Amniotic stem cell (primary cell): ENCODE data around the gene SRSF8.
"Not testable (repeated sequence)": the region's sequence is repeated elsewhere in the genome, so short reads cannot be mapped to it uniquely, and the experiment has no call there.

Experiments used
- DNase-seq: peaks from one replicate; lab custom pipeline; 2025; lab: John Stamatoyannopoulos, UW

SRSF8 gene, protein sequence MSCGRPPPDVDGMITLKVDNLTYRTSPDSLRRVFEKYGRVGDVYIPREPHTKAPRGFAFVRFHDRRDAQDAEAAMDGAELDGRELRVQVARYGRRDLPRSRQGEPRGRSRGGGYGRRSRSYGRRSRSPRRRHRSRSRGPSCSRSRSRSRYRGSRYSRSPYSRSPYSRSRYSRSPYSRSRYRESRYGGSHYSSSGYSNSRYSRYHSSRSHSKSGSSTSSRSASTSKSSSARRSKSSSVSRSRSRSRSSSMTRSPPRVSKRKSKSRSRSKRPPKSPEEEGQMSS

DNA sequence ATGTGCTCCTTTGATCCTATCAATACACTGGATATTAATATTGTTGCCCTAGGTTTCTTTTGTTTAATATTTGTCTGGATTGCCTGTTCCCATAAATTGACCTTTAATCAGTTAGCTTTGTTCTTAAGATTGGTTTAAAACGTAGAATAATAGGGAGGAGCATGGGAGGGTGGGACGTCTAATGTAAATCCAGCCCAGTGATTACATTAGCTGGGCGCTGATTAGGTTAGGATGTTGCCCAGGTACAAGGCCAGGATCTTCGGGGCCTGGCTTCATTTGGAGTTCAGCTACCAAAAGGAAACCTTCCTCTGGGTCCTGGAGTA, at the start of gene SRSF8:
SRSF8 (plus strand) TSS at position 204 of the 323 bp plus-strand sequence. CDS start 308 bp downstream, outside the sequence.
- no peak for DNase-seq

DNA sequence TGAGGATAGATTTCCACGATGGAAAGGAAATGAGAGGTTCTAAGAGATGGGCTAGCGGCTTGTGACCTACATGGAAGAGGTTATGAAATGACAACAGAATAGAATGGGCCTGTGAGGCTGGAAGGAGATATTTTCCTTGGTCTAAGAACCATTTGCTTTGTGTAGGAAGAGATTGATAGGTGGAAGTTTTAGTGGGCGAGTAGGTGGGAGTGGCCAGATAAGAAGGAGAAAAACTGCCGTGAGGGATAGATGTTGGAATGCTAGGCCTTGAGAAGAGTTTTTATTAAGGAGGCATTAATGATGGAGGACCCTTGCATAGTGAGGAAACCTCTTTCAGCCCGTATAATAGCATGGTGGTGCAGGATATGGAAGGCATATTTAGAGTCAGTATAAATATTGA, 45.3 kb upstream of the SRSF8 start:
- DNase-seq = not testable (repeated sequence)

DNA sequence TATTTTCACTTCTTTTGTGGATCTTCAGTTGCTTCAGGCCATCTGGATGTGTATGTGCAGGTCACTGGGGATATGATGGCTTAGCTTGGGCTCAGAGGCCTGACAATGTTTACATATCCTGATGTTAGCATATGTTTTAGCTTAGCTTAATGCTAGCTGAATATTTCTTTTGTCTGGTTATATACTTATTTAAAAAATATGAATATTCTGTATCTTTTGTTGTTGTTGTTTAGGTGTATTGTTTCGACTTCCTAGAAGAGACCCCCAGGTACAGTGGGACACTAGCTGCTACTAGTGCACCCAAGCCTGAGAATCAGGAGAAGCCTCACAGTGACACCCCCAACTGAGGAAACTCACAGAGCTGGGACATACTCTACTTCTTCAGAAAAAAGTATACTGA, 41.8 kb upstream of the SRSF8 start, which contains the start of gene KDM4E:
KDM4E (plus strand) TSS at position 301 of the 400 bp plus-strand sequence. CDS start 300 bp downstream, outside the sequence.
- DNase-seq = no peak

DNA sequence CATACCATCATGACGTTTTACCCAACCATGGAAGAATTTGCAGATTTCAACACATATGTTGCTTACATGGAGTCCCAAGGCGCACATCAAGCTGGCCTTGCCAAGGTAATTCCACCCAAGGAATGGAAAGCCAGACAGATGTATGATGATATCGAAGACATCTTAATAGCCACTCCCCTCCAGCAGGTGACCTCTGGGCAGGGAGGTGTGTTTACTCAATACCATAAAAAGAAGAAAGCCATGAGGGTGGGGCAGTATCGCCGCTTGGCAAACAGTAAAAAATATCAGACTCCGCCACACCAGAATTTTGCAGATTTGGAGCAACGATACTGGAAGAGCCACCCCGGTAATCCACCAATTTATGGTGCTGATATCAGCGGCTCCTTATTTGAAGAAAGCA, 41.1 kb upstream of the SRSF8 start:
- DNase-seq = not testable (repeated sequence)

DNA sequence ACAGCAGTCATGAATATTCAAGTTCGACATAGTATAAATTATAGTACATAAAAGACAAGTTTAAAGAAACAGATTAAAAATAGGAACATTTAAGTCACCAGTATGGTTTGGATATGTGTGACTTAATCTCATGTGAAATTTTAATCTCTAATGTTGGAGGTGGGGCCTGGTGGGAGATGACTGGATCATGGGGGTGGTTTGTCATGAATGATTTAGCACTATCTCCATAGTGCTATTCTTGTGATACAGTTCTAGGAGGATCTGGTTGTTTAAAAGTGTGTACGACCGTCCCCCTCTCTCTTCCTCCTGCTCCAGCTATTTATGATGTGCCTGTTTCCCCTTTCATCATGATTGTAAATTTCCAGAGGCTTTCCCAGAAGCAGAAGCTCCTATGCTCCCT, 38.4 kb upstream of the SRSF8 start:
- no peak for DNase-seq

DNA sequence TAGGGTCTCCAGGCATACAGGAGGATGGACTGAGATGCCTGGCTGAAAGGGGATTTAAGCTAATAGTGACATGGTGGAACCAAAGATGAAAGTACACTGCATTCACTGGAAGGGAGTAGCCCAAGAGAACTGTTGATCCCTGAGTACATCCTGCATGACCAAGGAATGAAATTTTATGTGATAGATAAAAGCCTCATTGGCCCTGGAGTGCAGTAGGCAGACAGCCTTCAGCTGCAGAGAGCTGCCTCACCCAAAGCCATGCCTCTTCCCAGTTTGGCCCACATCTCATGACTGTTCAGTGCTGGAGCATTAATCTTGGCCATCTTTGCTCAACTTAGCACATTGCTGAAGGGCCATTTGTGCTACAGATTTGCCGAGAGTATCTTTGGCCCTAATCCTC, 33.7 kb upstream of the SRSF8 start:
- no peak for DNase-seq

DNA sequence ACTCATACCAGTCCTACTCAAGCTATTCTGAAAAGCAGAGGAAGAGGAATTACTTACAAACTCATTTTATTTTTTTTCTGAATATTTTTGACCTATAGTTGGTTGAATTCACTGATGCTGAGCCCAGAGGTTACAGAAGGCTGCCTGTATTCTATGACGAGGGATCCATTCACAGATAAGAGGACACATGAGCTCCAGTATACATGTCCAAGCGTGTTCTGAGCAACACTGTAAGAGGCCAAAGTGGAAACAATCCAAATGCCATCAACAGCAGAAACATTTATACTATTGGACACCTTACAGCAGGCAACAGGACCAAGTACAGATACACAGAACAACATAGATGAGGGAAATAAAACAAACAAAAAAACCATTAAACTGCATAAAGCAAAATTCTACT, 31.4 kb upstream of the SRSF8 start:
- no peak for DNase-seq

DNA sequence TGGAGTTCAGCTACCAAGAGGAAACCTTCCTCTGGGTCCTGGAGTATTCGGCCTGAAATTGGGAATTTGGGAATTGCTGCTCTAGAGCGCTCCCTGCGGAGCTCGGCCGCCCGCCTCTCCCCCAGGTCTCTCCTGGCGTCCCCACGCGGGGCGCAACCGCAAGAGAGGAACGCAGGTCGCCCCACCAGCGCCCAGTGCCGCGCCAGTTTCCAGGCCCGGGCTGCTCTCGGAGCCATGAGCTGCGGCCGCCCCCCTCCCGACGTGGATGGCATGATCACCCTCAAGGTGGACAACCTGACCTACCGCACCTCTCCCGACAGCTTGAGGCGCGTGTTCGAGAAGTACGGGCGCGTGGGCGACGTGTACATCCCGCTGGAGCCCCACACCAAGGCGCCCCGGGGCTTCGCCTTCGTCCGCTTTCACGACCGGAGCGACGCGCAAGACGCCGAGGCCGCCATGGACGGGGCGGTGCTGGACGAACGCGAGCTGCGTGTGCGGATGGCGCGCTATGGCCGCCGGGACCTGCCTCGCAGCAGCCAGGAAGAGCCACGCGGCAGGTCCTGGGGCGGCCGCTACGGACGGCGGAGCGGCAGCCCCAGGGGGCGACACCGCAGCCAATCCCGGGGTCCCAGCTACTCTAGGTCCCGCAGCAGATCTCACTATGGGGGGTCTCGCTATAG, 29.2 kb upstream of the SRSF8 start:
- DNase-seq = not testable (repeated sequence)

DNA sequence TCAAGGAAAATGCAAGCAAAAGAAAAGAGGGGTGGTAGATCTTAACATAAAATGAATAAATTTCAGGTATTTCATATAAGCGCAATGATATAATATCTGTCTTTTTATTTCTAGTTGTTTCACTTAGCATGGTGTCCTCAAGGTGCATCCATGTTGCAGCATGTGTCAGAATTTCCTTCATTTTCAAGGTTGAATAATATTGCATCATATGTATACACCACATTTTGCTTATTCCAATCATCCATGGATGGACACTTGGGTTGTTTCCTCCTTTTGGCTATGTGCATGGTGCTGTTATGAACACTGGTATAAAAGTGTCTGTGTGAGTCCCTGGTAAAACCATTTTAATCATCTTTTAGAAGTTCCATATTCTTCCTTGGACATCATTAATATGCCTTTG, 24.5 kb upstream of the SRSF8 start:
- no peak for DNase-seq

DNA sequence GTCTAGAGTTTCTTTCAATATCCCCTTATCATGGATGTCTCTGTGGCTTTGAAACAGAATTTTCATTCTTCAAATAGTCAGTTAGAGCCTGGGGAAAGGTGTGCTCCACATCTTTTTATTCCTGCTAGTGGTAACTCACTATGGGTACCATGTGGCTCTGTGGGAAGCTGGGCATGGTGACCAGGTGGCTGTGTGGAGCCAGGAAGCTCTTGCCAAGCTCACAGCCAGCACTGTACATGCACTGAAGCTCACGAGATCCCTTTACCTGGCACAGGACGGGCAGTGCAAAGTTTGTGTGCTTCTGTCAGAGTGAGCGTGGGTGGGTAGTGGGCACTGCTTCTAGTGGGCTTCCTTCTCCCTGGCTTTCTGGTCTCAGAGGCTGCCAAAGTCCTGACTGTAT, 23.8 kb upstream of the SRSF8 start:
- no peak for DNase-seq

DNA sequence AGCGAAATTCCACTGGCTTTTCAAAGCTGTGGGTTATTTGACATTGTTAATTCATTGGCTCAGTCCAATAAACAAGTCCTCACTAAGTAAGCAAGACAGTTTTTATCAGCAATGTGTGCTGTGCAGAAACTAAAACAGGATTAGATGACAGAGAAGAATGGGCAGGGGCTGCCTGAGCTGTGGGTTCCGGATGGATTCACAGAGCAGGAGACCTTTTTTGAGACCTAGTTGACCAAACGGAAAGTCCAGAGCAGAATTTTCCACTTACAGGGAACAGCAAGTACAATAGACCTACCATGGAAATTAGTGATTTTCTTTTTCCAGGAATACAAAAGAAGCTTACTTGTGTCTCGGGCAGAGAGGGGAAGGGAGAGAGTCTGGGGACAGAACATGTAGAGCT, 22.7 kb upstream of the SRSF8 start:
- DNase-seq = no peak

DNA sequence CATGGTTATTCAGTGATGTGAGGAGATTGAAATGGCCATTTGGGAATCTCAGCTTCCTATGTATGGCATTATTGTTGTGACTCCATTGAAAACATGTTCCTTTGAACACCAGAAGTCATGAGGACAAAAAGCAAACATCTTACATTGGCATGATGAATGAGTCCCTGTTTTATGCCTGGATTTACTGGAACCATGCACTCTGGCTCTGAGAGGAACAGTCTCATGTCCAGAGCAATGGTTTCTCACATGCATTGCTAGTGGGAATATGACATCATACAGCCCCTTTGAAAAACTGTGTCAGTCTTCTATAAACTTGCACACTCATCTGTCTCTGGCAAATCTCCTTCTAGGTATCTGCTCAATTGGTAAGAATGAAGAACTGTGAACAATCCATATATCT, 20.9 kb upstream of the SRSF8 start:
- no peak for DNase-seq

DNA sequence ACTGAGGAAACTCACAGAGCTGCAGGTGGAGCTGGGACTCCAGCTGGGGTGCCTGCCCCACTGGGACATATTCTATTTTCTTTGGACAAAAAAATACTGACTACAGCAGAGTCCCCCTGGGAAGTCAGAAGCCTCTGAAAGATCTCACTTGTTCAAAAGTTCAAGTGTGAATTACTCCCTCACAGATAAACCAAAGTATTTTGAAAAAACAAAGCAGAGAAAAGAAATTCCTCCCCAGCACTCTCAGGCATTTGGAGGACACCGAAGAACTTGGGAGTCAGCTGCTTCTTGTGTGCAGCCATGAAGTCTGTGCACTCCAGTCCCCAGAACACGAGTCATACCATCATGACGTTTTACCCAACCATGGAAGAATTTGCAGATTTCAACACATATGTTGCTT, 17.6 kb upstream of the SRSF8 start, which contains the start of gene KDM4F:
KDM4F (plus strand) TSS at position 301 of the 400 bp plus-strand sequence.
- DNase-seq = not testable (repeated sequence)

DNA sequence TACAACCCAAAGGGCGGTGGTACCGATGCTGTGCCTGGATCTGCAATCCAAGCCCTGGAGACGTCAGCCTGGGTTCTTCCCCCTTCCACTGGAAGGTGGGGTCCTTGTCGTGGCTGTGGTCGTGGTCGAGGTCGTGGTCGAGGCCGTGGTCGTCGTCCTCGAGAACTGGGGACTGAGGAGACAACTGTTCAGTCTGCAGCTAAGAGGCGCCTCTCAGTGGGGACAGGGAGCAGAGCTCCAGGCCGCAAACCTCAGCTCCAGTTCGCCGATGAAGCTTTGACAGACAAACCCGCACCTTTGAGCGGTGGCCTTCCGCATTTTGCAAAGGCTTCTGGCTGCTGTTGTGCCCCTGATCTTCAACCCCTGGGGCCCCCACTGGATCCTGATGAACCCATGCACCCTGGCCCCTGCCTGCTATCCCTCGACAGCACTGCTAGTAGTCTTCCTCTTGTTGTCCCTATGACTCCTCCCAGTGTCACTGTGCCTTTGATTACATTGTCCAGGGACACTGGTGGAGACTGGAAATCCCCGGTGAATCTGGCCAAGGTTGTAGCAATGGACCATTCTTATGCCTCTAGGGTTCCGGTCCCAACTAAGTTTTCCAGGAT, 16.0 kb upstream of the SRSF8 start:
- no peak for DNase-seq

DNA sequence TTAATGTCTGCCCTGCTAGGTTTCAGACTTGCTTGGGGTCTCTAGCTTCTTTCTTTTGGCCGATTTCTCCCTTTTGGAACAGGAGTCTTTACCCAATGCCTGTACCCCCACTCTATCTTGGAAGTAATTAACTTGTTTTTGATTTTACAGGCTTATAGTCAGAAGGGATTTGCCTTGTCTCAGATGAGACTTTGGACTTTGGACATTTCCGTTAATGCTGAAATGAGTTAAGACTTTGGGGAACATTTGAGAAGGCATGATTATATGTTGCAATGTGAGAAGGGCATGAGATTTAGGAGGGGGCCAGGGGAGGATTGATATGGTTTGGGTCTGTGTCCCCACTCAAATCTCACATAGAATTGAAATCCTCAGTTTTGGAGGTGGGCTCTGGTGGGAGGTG, 12.4 kb upstream of the SRSF8 start:
- no peak for DNase-seq

DNA sequence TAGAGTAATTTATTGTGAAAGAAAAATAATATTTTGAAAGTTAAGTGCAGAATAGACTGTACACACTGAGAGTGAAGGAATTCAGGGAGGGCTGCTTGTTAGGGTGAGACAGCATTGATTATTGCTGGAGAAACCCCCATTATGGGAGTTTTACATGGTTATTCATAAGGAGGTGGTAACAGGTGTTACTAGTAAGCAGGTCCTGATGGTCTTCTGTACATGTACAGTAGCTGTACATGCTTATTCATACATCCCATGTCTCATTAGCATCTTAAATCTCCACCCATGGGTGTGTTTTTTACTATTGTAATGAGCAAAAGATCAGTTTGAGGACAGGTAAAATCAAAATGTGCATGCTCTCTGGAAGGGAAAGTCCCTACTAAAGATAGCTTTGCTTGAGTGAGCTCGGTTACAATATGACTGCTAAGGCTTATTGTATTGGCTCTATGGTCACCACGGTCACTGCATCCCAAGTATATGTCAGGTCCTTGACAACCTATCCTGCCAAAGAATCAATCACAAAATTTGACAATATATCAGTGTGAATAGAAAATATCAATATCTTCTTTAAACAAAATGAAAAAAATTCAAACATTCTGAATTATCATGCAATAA, 11.3 kb upstream of the SRSF8 start:
- no peak for DNase-seq

DNA sequence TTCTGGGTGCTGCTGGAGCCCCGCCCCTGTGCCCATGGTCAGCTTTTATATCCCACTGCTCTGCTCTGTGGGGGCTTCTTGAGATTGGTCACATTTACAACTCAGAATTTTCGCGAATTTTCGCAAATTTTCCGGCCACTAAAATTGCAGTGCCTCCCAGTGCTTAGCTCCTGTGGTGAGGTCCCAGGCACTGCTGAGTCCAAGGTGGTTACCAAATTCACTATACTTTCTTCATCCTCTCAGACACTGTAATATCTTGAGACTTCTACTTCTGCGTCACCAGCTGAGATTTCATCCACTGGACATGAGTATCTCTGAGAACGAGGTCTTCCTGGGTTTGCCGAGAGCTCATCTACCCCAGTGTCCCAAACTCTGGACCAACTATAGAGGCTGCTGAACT, 8.8 kb upstream of the SRSF8 start:
- no peak for DNase-seq

DNA sequence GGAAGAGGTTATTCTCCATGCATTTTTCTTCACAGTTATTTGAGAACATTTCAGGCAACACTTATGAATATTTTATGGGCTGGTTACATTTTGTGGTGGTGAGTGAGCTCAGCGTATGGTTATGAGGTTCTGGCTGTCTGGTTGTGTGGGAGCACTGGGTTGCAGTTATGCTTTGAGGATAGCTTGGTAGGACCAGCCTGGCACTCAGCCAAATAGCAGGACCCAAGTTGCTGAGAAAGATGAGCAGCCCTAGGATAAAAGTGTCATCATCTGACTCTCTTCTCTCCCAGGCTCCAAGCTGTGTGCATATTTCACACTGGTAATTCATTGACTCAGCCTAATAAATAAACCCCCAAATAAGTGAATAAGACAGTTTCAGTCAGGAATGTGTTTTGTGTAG, 8.1 kb upstream of the SRSF8 start:
- no peak for DNase-seq

DNA sequence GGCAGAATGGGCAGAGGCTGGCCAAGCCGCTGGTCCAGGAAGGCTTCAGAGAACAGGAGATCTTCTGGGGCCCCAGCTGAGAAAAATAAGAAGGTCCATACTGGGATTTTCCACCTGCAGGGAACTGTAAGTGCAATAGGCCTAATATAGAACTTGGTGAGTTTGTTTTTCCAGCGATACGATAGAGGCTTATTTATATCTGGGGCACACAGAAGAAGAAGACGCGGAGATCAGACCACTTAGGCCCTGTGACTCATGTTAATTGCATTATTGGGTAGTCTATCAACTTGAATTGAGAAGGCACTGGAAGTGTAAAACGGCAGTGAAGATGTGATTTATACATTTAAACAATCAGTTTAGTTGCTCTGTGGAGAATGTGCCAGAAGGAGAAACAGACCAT, 7.7 kb upstream of the SRSF8 start:
- DNase-seq = no peak

DNA sequence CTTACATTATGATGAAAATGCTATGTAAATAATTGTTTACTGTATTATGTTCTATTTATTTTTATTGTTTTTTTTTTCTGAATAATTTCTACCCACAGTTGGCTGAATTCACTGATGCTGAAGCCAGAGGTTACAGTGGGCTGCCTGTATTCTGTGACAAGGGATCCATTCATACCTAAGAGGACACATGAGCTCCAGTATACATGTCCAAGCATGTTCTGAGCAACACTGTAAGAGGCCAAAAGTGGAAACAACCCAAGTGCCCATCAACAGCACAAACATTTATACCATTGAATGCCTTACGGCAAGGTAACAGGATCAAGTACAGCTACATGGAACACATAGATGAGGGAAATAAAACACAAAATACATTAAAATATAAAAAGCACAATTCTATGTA, 1.4 kb upstream of the SRSF8 start:
- DNase-seq = no peak

DNA sequence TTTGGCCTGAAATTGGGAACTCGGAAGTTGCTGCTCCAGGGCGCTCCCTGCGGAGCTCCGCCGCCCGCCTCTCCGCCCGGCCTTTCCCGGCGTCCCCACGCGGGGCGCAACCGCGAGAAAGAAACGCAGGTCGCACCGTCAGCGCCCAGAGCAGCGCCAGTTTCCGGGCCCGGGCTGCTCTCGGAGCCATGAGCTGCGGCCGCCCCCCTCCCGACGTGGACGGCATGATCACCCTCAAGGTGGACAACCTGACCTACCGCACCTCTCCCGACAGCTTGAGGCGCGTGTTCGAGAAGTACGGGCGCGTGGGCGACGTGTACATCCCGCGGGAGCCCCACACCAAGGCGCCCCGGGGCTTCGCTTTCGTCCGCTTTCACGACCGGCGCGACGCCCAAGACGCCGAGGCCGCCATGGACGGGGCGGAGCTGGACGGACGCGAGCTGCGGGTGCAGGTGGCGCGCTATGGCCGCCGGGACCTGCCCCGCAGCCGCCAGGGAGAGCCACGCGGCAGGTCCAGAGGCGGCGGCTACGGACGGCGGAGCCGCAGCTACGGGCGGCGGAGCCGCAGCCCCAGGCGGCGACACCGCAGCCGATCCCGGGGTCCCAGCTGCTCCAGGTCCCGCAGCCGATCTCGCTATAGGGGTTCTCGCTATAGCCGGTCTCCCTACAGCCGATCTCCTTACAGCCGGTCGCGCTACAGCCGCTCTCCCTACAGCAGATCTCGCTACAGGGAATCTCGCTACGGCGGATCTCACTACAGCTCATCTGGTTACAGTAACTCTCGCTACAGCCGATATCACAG, 521 bp downstream of the SRSF8 start:
- peak; percentile 38 for DNase-seq

DNA sequence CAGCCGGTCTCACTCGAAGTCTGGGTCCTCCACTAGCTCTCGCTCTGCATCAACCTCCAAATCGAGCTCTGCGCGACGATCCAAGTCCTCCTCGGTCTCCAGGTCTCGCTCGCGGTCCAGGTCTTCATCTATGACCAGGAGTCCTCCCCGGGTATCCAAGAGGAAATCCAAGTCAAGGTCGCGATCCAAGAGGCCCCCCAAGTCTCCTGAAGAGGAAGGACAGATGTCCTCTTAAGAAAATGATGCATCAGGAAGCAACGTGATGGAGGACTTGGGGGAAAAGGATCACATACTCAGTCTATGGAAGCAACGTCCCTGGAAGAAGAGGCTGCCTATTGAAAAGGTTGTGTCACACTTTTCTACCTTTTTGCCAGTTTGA, 1.1 kb downstream of the SRSF8 start:
- DNase-seq = peak; percentile 52
